Measurements from ENCODE around the gene TIMM50. TPM values are rescaled to one million over a fixed set of nuclear protein-coding genes. Genes with fewer than 3 reads are reported as not detected.

The TIMM50 gene
- total RNA-seq, 3 donors from 2014 or later = 39.4 to 45.6 (median 41.1) TPM

DNA sequence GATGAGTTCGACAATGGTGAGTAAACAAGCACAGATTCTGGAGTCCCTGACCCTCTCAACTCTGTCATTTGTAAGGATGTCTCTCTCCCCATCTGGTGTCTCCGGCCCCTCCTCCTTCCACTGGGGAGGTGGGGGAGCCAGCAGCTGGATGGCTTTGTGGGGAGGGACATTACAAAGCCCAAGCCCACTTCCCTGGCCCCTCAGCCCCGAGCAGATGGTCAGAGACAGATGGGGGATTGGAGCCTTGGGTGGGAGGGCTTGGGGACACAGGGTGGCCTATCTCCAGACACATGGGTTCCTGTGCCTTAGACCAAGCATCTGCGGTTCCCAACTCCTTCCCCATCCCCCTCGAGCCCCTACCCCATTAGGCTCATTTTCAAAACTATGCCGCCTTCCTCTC is 2.5 kb downstream of the TIMM50 start:
- peaks cover 4 to 8% of the 10 kb centered on the region in 2 donors for H3K4me1 ChIP-seq
- TF ChIP-seq POLR2A (IDR thresholded peaks at IDR 0.05) (no peak), POLR2AphosphoS5 (IDR thresholded peaks at IDR 0.05) (no peak)
- TF ChIP-seq, protein P1, sequence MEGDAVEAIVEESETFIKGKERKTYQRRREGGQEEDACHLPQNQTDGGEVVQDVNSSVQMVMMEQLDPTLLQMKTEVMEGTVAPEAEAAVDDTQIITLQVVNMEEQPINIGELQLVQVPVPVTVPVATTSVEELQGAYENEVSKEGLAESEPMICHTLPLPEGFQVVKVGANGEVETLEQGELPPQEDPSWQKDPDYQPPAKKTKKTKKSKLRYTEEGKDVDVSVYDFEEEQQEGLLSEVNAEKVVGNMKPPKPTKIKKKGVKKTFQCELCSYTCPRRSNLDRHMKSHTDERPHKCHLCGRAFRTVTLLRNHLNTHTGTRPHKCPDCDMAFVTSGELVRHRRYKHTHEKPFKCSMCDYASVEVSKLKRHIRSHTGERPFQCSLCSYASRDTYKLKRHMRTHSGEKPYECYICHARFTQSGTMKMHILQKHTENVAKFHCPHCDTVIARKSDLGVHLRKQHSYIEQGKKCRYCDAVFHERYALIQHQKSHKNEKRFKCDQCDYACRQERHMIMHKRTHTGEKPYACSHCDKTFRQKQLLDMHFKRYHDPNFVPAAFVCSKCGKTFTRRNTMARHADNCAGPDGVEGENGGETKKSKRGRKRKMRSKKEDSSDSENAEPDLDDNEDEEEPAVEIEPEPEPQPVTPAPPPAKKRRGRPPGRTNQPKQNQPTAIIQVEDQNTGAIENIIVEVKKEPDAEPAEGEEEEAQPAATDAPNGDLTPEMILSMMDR (IDR thresholded peaks at IDR 0.05) = no peak
- DNase-seq (ENCODE audit: low spot score in 2 of 2) = no peak
- H3K4me3 ChIP-seq = no peak overlapping the region
- intact Hi-C loops (cut with DNase I; ENCODE audit: low total_unique reads) = no loop called here
- H3K9me3 ChIP-seq = no peaks in the 10 kb centered on the region
- H3K36me3 ChIP-seq = peaks cover 2% of the 10 kb centered on the region
- no peaks in the 10 kb centered on the region for H3K27me3 ChIP-seq
- no peak overlapping the region for H3K27ac ChIP-seq

DNA sequence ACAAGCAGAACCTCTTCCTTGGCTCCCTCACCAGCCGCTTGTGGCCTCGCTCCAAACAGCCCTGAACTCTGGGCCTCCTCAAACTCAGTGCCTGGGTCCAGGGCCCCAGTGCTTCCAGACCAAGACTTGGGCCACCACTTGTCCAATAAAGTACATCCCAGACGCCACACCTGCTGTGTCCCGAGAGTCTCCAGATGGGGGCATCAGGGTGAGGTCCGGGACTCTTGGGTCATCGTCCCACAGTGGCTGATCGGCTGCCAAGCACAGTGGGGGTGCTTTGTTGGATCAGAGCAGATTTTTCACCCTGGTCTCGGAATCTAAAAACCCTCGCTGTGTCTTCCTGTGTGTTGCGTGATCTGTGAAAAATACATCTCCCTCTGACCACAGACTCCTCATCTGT is 9.1 kb downstream of the TIMM50 start:
- no peak for DNase-seq (ENCODE audit: low spot score in 2 of 2)
- no peaks in the 10 kb centered on the region for H3K27me3 ChIP-seq
- no peak for TF ChIP-seq POLR2A (IDR thresholded peaks at IDR 0.05)
- TF ChIP-seq, protein P1 (IDR thresholded peaks at IDR 0.05) = no peak
- no peak for TF ChIP-seq POLR2AphosphoS5 (IDR thresholded peaks at IDR 0.05)
- intact Hi-C loops (cut with DNase I; ENCODE audit: low total_unique reads) = no loop called here
- H3K27ac ChIP-seq = no peak overlapping the region
- H3K9me3 ChIP-seq = no peaks in the 10 kb centered on the region
- H3K4me1 ChIP-seq = no peaks in the 10 kb centered on the region
- no peak overlapping the region for H3K4me3 ChIP-seq
- peaks cover 19% of the 10 kb centered on the region for H3K36me3 ChIP-seq

DNA sequence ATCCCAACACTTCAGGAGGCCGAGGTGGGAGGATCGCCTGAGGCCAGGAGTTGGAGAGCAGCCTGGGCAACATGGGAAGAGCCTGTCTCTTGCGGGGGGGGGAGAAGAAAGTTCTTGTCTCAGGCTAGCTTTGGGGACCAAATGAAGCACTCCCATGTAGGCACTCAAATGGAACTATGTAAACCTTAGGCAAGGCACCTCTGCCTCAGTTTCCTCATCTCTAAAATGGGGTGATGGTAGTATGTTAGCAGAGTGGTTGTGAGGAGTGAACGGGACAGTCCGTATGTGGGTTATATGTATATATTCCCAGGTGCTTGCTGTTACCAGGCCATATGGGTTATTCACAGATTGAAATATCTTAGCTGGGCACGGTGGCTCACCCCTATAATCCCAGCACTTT is 11.6 kb downstream of the TIMM50 start:
- intact Hi-C loops (cut with DNase I; ENCODE audit: low total_unique reads) = no loop called here
- Histone ChIP-seq H3K27me3 (peaks cover 0 to 14% of the 10 kb centered on the region in 2 donors), H3K4me1 (no peaks in the 10 kb centered on the region), H3K27ac (no peak overlapping the region), H3K36me3 (peaks cover 19% of the 10 kb centered on the region), H3K9me3 (no peaks in the 10 kb centered on the region), H3K4me3 (no peak overlapping the region)
- no peak for DNase-seq (ENCODE audit: low spot score in 2 of 2)
- TF ChIP-seq, protein P1 (IDR thresholded peaks at IDR 0.05) = no peak
- TF ChIP-seq POLR2A (IDR thresholded peaks at IDR 0.05) (no peak), POLR2AphosphoS5 (IDR thresholded peaks at IDR 0.05) (no peak)

DNA sequence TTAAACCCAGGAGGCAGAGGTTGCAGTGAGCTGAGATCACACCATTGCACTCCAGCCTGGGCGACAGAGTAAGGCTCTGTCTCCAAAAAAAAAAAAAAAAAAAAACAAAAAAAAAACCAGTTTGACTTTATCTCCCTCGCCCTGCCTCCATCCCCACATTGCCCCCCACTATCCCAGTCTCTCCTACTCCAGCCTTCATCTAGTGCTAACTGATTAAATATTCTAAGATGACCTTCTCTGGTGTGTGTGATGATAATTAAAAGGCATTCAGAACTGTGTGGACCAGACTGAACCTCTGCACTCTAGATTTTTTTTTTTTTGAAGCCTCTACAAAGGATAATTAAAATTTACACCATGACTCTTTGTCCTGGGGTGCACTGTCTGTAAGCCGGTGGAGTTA is 12.2 kb downstream of the TIMM50 start:
- DNase-seq (ENCODE audit: low spot score in 2 of 2) = no peak
- Histone ChIP-seq H3K27ac (no peak overlapping the region), H3K27me3 (peaks cover 0 to 20% of the 10 kb centered on the region in 2 donors), H3K4me3 (no peak overlapping the region), H3K9me3 (no peaks in the 10 kb centered on the region), H3K4me1 (no peaks in the 10 kb centered on the region), H3K36me3 (peaks cover 19% of the 10 kb centered on the region)
- intact Hi-C loops (cut with DNase I; ENCODE audit: low total_unique reads) = no loop called here
- no peak for TF ChIP-seq POLR2AphosphoS5 (IDR thresholded peaks at IDR 0.05)
- TF ChIP-seq, protein P1 (IDR thresholded peaks at IDR 0.05) = no peak
- TF ChIP-seq POLR2A (IDR thresholded peaks at IDR 0.05) = no peak

DNA sequence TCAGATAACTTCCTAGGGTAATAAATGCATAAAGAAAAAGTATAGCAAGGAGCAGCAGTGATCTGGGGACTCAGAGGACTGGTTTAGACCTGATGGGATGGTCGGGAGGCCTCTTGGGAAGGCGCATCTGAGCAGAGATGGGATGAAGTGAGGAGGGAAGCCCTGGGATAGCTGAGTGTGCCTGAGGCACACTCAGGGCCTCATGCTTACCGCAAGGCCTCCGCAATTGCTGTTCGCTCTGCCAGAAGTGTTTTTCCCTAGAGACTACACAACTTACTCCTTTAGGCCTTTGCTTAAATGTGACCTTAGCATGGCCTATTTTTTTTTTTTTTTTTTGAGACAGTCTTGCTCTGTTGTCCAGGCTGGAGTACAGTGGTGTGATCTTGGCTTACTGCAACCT is 14.0 kb downstream of the TIMM50 start:
- no peak for DNase-seq (ENCODE audit: low spot score in 2 of 2)
- peaks cover 7 to 38% of the 10 kb centered on the region in 2 donors for H3K27me3 ChIP-seq
- H3K9me3 ChIP-seq = no peaks in the 10 kb centered on the region
- H3K27ac ChIP-seq = no peak overlapping the region
- no peak for TF ChIP-seq POLR2A (IDR thresholded peaks at IDR 0.05)
- TF ChIP-seq, protein P1 (IDR thresholded peaks at IDR 0.05) = no peak
- no peak for TF ChIP-seq POLR2AphosphoS5 (IDR thresholded peaks at IDR 0.05)
- H3K36me3 ChIP-seq = peaks cover 4% of the 10 kb centered on the region
- peaks cover 0 to 11% of the 10 kb centered on the region in 2 donors for H3K4me1 ChIP-seq
- no peak overlapping the region for H3K4me3 ChIP-seq
- intact Hi-C loops (cut with DNase I; ENCODE audit: low total_unique reads) = no loop called here

All from breast epithelium (tissue), 4 donors.